Activated T-helper 9 cell treated with anti-CD3 and anti-CD28 coated beads, Interleukin-2, amount 50 U/mL, for 16 hours (primary cell): ENCODE measurements around the gene STAG3.
"Not testable (repeated sequence)": the region's sequence is repeated elsewhere in the genome, so short reads cannot be mapped to it uniquely, and the experiment has no call there.

Experiments
- DNase-seq: peaks from one replicate; pipeline ENCODE4 v3.0.0-alpha.2; 2020; ENCODE audit warnings: low read depth

STAG3 gene

GRCh38 chr7:100212631-100213286 is 35.0 kb downstream of the STAG3 start:
- DNase-seq, result no peak

- DNase-seq, result no peak
These were observed 36.0 kb downstream of the STAG3 start for GRCh38 chr7:100213672-100214071.

- not testable (repeated sequence) for DNase-seq
These were observed 36.6 kb downstream of the STAG3 start for GRCh38 chr7:100214356-100214755.

- no peak for DNase-seq
These were observed 38.2 kb downstream of the STAG3 start for GRCh38 chr7:100215895-100216294.

- peak; percentile 67 for DNase-seq
These were observed 40.2 kb downstream of the STAG3 start for GRCh38 chr7:100217934-100218333.

- no peak for DNase-seq
These were observed 41.6 kb downstream of the STAG3 start for GRCh38 chr7:100219271-100219737.

GRCh38 chr7:100219801-100220585 is 42.3 kb downstream of the STAG3 start, which contains the start of gene PVRIG:
PVRIG (plus strand) TSS chr7:100219949; CDS start chr7:100219971, 22 bp downstream.
- not testable (repeated sequence) for DNase-seq

GRCh38 chr7:100220586-100221230 is 43.0 kb downstream of the STAG3 start:
- no peak for DNase-seq

GRCh38 chr7:100221231-100221718 is 43.6 kb downstream of the STAG3 start:
- peak; percentile 47 for DNase-seq

GRCh38 chr7:100221767-100222444 is 44.2 kb downstream of the STAG3 start:
- no peak for DNase-seq

- no peak for DNase-seq
These were observed 44.9 kb downstream of the STAG3 start for GRCh38 chr7:100222445-100223132.

GRCh38 chr7:100223376-100223927 is 45.7 kb downstream of the STAG3 start:
- DNase-seq, result not testable (repeated sequence)

GRCh38 chr7:100224891-100225290 is 47.2 kb downstream of the STAG3 start:
- DNase-seq, result not testable (repeated sequence)

GRCh38 chr7:100234660-100235317 is 57.1 kb downstream of the STAG3 start:
- DNase-seq, result not testable (repeated sequence)

GRCh38 chr7:100239975-100240374 is 62.3 kb downstream of the STAG3 start:
- not testable (repeated sequence) for DNase-seq

- DNase-seq, result peak; percentile 35
These were observed 65.7 kb downstream of the STAG3 start for GRCh38 chr7:100243385-100243784.

- not testable (repeated sequence) for DNase-seq
These were observed 67.4 kb downstream of the STAG3 start for GRCh38 chr7:100244988-100245605.

GRCh38 chr7:100246121-100246864 is 68.6 kb downstream of the STAG3 start:
- DNase-seq, result not testable (repeated sequence)

- DNase-seq, result not testable (repeated sequence)
These were observed 69.1 kb downstream of the STAG3 start for GRCh38 chr7:100246865-100247137.
